Measurements from ENCODE around the gene CRACR2A.

DNA sequence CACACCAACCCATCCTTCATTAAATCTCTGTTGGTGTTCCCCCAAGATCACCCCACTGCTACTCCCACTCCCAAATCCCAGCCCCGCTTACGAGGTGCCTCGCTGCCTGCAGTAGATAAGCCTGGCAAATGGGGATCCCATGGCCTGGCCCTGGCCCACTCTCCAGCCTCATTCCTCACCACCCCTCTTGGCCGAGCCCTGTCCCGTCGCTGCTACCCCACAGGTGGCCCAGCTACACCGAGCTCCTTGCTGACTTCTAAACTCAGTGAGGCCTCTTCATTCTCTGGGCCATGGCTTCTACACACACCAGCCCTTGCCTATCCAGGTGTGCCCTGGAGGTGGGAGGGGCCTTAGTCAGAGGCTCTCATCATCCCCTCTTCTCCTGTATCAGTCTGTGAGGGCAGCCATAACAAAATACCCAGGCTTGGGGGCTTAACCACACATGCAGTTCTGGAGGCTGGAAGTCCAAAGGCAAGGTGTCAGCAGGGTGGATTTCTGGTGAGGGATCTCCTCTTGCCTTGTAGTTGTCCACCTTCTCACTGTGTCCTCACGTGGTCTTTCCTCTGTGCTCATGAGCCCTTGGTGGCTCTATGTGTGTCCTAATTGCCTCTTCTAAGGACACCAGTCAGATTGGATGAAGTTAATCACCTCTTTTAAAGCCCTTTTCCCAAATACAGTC, 169.1 kb downstream of the CRACR2A start:
- TF ChIP-seq POLR2AphosphoS5 (IDR thresholded peaks at IDR 0.05; ENCODE audit: insufficient read depth in 1 of 2, low read depth in 1 of 2) (no peak), POLR2A (IDR thresholded peaks at IDR 0.05) (no peak)
